Neural crest cell (in vitro differentiated cells): ENCODE measurements around the gene SNX5. TPM values are rescaled to one million over a fixed set of nuclear protein-coding genes. Genes with fewer than 3 reads are reported as not detected.

Experiments used
- DNase-seq: peaks from one replicate; pipeline ENCODE4 v3.0.0; 2021; ENCODE audit warnings: low read depth, mixed read lengths, low spot score
- H3K27ac Mint-ChIP-seq: one replicate; pipeline ENCODE4 v1.8.0; 2021; ENCODE audit warnings: mild to moderate bottlenecking, mixed read lengths; ENCODE audit not compliant: unreplicated experiment
- H3K27me3 Mint-ChIP-seq: 2 replicates; pipeline ENCODE4 v1.8.0; 2021; ENCODE audit warnings: low read depth, mild to moderate bottlenecking, mixed read lengths
- H3K36me3 Mint-ChIP-seq: 2 replicates; pipeline ENCODE4 v1.8.0; 2021; ENCODE audit warnings: low read depth, mild to moderate bottlenecking, mixed read lengths
- H3K4me1 Mint-ChIP-seq: 2 replicates; pipeline ENCODE4 v1.8.0; 2021; ENCODE audit warnings: mixed read lengths
- H3K4me3 Mint-ChIP-seq: one replicate; pipeline ENCODE4 v1.8.0; 2021; ENCODE audit warnings: mild to moderate bottlenecking, mixed read lengths
- H3K9me3 Mint-ChIP-seq: 2 replicates; pipeline ENCODE4 v1.8.0; 2021; ENCODE audit warnings: mixed read lengths
- CTCF ChIP-seq: fragments of 200-600 bp; sonication (generic); conservative IDR thresholded peaks from 2 replicates; pipeline ENCODE4 v1.5.0; 2021; ENCODE audit warnings: antibody characterized with exemption, mild to moderate bottlenecking
- total RNA-seq: library from RNA; stranded (reverse); gene quantifications from 2 replicates; pipeline ENCODE4 v1.2.1, GENCODE V29; 2021

Gene SNX5
- total RNA-seq, 1 donor from 2014 or later: 116 TPM

- peaks cover 7% of the 10 kb centered on the region for H3K27me3 Mint-ChIP-seq
- no peak overlapping the region for H3K27ac Mint-ChIP-seq
- no peaks in the 10 kb centered on the region for H3K36me3 Mint-ChIP-seq
- DNase-seq: no peak
- H3K4me3 Mint-ChIP-seq: no peak overlapping the region
- TF ChIP-seq CTCF: no peak
- H3K4me1 Mint-ChIP-seq: peaks cover 30% of the 10 kb centered on the region
- no peaks in the 10 kb centered on the region for H3K9me3 Mint-ChIP-seq
These were observed 72.9 kb downstream of the SNX5 start for GRCh38 chr20:17895641-17896171.

GRCh38 chr20:17893445-17893844 lies 75.1 kb downstream of the SNX5 start:
- TF ChIP-seq CTCF: no peak
- Mint-ChIP-seq H3K4me3 (no peak overlapping the region), H3K36me3 (peaks cover 5% of the 10 kb centered on the region), H3K9me3 (peaks cover 4% of the 10 kb centered on the region), H3K27ac (no peak overlapping the region), H3K27me3 (peaks cover 3% of the 10 kb centered on the region), H3K4me1 (peaks cover 27% of the 10 kb centered on the region)
- no peak for DNase-seq

- Mint-ChIP-seq H3K4me1 (peaks cover 35% of the 10 kb centered on the region), H3K9me3 (peaks cover 4% of the 10 kb centered on the region), H3K27me3 (peaks cover 3% of the 10 kb centered on the region), H3K36me3 (peaks cover 5% of the 10 kb centered on the region), H3K4me3 (no peak overlapping the region), H3K27ac (no peak overlapping the region)
- no peak for TF ChIP-seq CTCF
- DNase-seq: no peak
These were observed 76.2 kb downstream of the SNX5 start for GRCh38 chr20:17892189-17892938.

Other genes starting within 250 kb of the SNX5 start
- 35.2 and 39.0 TPM in 2 replicates for gene MGME1, start 224 bp upstream of the SNX5 start, total RNA-seq
- gene OVOL2, start 89.1 kb upstream of the SNX5 start, total RNA-seq: not detected in 2 replicates
- 30.7 and 31.9 TPM in 2 replicates for gene KAT14, start 169.1 kb upstream of the SNX5 start, total RNA-seq
- 17.8 and 18.7 TPM in 2 replicates for gene PET117, start 169.1 kb upstream of the SNX5 start, total RNA-seq